EH (cell line): Measurements from ENCODE around the gene CYB5B.

Experiments
- DNase-seq: peaks from one replicate; pipeline ENCODE4 v3.0.0-alpha.2; 2015; ENCODE audit warnings: low read depth

The CYB5B gene, protein sequence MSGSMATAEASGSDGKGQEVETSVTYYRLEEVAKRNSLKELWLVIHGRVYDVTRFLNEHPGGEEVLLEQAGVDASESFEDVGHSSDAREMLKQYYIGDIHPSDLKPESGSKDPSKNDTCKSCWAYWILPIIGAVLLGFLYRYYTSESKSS

DNA sequence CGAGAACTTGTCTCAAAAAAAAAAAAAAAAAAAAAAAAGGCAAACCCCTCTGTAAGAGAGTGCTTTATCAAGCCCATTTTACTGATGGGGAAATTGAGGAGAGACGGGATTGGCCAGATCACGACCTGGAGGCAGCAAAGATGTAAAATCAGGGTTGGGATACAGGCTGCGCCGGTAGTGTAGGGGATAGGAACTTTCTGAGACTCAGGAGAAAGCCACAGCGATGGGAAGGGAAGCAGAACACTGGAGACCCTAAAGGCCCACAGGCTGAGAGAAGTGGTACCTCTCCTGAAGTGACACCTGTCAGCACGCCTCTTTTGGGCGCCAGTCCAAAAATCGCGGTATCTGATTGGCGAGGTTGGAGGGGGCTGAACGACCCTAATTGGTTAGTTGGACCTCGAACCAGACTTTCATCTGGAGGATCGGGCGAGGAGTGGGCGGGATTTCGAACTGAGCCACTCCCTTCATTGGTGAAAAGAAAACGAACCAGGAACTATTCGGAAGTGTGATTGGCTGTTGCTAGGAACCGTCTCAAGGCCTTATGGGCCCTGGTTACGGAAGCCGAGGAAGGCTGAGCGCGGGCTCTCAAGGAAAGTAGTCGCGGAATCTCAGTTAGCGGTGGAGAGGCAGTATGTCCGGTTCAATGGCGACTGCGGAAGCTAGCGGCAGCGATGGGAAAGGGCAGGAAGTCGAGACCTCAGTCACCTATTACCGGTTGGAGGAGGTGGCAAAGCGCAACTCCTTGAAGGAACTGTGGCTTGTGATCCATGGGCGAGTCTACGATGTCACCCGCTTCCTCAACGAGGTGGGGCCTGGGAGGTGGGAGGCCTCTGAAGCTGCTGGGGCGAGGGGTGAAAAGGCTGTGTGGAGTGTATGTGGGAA is at the start of gene CYB5B:
Gene CYB5B, plus strand, starts transcription at position 567 of the 882 bp plus-strand sequence. Its CDS starts 65 bp downstream, at position 632.
- peak; percentile 99 for DNase-seq

DNA sequence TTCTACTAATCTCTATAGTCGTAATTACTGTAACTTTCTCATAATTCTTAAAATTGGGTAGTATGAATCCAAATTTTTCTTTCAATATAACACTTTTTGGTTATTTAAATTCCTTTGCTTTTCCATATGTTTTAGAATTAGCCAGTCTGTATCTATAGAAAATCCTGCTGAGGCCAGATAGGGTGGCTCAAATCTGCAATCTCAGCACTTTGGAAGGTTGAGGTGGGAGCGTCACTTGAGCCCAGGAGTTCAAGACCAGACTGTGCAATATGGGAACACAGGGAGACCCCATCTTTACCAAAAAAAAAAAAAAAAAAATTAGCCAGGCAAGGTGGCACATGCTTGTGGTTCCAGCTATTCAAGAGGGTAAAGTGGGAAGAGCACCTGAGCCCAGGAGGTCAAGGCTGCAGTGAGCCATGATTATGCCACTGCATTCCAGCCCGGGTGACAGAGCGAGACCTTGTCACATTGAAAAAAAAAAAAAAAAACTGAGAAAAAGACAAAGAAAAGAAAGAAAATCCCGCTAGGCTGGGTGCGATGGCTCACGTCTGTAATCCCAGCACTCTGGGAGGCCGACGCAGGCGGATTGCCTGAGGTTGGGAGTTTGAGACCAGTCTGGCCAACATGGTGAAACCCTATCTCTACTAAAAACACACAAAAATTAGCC is 47.9 kb upstream of the CYB5B start:
- no peak for DNase-seq

DNA sequence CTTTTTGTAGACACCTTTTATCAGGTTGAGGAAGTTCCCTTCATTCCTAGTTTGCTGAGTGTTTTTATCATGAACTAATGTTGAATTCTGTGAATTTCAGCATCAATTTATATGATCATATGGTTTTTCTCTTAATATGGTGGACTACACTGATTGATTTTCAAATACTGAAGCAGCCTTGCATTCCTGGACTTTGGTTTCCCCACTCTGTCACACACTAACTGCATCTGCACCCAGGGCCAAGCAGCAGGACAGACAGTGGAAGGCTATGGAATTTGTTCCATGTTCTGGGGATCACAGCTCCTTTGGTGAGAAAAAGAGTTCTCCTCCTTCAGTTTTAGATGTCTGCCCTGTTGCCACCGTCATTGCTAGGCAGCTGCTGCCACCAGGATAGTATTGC is 46.4 kb upstream of the CYB5B start:
- DNase-seq, result no peak

DNA sequence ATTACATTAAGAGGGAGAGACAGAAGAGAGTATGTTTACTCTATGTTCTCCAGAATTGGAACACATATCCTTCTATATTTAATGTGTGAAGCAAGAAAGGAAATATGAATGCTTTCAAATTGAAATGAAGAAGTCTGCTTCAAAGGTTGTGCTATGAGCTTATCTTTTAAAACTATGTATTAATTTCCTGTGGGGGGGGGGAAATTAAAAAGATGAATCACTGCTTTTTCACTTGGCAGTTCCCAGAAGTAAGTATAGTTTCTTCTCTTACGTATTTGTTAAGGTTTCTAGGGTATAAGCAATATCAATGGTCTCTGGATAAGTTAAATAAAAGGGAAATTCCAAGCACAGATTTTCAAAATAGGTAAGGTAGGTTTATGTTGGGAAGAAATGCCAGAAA is 45.7 kb upstream of the CYB5B start:
- DNase-seq, result peak; percentile 30

DNA sequence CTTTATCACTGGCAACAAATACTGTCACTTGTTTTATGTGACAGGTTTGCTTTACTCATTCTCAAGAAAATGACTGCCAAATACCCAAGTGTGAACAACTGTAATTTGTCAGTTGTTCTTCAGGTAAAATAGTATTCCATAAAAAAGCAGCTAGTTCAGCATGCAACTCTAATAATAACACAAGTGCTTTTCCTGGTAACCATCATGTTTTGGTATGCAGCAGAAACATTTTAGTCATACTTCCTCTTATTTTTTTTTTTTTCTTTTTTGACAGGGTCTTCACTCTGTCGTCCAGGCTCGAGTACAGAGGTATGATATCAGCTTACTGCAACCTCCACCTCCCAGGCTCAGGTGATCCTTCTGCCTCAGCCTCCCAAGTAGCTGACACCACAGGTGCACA is 43.2 kb upstream of the CYB5B start:
- no peak for DNase-seq

DNA sequence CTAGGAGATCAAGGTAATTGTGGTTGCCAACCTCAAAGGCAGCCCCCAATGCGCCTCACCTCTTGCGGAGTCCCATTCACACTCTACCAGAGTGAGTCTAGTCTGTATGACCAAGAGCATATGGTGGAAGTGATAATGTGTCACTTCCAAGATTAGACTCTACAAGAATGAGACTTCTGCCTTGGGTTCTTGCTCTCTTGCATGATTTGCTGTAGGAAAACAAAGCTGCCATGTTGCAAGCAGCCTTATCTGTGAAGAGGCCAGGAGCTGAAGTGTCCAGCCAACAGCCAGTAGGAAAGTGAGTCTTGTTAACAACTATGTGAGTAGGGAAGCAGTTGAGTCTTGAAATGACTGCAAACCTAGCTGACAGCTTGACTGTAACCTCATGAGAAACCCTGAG is 42.0 kb upstream of the CYB5B start:
- DNase-seq, result no peak

DNA sequence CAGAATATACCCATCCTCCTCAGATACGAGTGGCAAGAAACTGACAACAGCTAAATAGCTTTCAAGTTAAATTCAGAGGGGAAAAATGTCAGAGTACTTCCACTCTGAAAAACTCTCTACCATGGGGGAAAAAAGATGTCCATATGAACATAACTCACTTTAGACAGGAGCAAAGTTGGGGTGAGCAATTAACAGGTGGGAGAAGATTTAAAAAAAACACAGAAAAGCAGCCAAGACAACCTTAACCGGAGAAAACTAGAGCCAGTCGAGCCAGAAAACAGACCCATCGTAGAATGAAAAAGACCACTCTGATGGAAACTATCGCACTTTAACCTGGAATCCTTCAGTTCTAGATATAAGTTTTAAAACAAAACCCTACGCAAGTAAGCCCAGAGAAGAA is 39.4 kb upstream of the CYB5B start:
- no peak for DNase-seq

DNA sequence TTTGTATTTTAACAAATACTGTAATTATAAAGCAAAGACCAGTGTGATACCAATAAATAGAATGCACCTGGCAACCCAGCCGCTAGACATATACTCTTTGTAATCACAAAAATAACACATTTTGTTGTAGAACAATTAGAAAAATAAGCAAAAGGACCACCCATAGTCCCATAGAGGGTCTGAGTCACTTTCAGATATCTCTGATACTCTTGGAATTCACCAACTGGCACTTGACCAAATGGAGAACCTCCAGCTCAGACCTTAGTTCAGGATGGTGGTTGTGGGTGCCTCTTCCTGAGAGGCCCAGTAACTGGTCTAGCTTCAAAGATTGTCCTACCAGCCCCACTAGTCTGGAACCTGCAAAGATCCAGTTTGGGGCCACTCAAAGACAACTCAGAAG is 37.8 kb upstream of the CYB5B start:
- DNase-seq, result peak; percentile 70

DNA sequence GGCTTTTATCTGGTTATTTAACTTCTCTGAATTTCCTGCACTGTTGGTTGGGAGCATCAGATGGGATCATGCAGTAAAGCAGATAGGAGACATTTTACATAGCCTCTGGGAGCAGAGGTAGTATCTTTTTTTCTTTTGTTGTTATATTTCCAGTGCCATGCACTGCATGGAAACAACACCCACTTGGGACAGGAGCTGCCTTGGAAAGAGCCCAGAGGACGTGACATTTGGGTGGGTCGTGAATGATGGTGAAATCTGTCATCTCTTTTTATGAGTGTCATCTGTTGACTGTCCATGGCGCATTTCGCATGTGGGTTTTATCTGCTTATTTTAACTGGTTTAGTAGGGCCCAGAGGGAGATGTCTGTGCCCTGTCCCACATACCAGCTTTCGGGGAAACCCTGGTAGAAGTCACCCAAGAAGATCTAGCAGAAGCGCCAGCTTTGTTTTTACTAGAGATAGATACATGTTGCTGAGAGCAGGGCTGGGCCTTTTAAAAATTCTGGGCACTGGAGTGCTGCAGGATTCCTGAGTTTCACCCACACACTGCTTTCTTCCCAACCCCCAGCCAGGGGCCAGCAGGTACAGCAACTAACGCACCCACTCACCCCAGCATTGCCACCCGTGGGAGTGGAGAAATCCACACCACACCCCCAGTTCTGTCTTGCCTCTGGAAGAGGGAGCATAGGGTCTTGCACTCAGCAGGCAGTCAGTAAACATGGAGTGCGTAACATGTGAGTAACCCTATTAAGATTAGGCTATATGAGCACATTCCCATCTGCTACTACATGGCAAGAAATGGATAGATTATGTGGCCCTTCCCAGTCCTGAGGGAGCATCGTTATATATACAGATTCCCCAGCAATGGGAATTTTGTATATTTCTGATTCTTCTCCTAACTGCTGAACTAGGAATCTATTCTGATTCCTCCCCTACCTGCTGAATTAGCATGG is 30.2 kb upstream of the CYB5B start:
- DNase-seq, result no peak

DNA sequence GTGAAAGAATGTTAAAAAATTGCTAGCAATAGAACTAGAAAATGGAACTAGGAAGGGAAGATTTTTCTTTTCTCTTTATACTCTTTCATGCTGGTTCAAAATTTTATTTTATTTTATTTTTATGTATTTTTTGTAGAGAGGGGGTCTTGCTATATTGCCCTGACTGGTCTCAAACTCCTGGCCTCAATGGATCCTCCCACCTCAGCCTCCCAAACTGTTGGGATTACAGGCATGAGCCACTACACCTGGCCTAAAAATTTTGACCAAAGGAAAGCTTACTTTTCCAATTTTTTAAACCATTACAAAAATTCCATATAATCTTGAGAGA is 28.6 kb upstream of the CYB5B start:
- DNase-seq, result no peak

DNA sequence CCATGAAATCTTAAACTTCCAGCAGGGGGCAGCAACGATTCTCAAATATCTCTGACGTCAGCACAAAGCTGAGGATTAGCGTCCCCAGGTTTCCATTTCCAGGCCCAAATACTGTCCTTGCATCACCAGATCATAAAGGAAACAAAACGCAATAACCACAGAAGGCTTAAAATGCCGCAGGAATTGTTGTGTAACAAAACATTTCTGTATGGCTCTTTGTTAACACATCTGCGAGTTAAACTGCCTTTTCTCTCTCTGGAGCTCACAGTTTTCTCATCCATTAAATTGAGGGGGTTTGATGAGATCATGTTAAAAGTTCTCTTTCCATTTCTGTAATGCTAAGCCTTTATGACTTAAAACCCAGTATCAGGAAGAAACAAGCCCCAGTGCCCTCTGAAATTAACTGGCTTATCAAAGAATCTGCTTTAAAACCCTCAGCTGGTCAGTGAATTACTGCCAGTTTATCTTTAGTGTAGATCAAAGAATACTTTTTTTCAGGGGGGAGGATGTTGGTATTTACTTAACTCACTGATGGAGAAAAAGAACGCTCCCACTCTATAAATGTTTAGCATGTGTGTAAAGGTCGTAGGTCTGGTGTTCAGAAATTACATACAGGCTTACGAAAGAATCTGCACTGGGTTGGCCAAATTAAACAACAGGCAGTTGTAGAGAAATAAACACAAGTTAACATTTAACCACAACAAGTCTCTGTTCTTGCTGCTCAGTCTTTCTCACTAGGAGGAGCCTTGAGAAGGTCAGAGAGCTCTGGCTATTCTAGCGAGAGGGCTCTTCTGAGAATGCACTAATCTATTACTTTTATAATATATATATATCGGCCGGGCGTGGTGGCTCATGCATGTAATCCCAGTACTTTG is 28.0 kb upstream of the CYB5B start:
- peak; percentile 92 for DNase-seq

DNA sequence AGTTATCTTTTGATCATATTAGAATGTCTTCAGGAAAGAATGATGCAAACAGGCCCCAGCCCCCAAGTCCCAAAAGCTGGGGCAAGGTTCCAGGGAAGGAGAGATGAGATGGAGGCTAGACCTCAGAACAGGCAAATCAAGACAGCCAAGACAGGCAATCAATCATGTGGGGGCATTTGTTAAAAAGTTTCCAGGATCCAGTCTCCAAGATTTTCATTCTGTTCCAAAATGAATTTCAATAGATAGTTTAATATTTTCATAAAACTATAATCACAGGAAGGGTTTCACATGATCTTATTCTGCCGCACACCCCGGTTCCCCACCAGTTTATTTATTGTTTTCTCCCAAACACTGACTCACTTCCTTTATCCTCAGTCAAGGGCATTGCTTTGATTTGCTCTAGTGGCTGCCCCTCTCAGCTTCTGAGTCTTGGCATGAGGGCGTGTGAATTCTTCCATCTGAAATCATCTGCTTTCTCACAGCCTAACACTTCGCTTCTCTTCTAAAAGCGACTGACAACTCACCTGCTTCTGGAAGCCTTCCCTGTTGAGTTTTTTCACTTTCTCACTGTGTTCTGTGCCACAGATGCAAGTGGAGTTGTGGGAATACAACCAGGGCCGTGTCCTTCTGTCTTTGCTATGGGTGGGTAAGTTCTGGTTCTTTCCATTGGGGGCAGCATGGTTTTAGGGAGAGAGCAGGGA is 26.4 kb upstream of the CYB5B start:
- peak; percentile 82 for DNase-seq

DNA sequence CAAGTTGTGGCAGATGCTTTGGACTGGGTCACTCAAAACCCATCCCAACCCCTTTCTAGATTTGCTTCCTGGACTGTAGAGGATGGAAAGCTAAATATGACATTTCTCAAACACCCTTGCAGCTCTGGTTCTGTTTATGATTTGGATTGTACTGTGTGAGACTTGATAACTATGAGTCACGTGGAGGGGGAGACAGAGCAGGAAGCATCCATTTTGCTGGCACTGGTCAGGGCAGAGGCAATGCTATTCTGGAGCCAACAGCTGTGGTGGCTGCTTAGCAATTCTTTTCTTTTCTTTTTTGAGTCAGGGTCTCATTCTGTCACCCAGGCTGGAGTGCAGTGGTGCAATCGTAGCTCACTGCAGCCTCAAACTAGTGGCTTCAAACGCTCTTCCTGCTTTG is 25.1 kb upstream of the CYB5B start:
- DNase-seq, result peak; percentile 64

DNA sequence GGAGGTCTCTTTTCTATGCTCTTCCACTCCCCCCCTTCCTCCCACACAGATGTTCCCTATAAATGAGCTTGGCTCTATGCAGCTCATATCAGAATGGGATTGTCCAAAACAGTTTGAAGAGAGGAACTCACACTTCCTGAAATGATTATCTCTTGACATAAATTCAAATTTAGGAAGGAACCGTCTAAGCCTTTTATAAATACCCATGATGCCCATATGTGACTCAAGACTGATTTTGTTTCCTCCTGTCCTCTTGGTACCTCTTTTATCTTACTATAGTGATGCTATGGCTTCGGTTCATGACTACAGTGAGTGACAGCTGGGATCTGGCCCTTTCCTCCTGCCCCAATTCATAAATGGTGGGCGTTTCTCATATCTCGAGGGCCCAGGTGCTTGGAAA is 22.0 kb upstream of the CYB5B start:
- no peak for DNase-seq

DNA sequence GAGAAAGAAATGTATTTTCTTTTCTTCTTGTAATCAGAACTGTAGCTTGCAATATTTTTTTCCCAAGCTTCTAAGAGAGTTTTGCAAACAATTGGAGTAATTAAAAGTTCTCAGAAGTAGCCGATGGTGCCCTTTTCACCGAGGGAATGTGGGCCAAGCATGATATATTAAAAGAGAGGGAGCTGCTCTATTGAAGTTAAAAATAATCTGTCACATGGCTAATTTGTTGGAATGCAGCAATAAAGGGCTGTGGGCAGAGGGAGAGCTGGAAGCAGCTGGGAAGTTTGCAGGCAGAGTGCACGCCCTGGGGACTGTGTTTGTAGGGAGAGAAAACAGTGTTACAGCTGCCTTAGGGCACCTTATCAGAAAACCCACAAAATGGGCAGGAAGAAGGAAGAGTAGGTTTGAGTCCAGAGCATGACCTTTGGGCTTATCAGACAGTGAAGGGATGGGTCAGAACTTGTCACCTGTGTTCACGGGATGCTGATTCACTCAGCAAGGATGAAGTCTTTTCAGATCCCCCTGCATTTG is 20.1 kb upstream of the CYB5B start:
- DNase-seq, result peak; percentile 85

DNA sequence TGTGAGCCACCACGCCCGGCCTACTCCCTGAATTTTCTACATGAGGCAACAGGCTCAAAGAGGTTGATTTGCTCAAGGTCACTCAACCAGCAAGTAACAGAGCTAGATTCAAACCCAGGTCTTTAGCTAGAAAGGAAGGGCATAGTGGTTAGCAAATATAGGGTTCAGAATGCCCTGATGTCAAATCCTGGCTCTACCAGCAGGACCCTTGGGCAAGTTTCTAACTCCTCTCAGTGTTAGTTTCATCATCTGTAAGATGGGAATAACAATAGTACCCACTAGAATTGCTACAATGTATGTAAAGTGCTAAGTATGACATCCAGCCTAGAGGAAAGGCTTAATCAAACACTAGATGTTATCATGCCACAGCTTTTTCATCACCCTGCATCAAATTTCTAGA is 19.1 kb upstream of the CYB5B start:
- no peak for DNase-seq

DNA sequence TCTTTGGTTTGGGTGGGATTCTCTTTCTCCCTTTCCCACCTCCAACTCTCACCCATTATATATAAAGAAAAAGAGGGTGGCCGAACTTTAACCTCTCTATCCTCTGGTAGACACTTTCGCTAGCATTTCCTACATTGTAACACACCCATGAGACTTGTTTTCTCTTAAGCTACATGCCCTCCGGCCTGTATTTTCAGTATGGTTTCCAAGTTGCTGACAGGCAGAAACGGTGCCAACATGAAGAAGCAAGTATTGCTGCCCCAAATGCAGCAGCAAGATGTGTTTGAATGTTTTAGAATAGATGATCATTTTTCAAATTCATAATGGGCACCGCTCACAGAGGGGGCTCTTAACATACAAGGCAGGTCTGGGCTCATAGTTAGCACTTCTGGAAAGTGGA is 18.7 kb upstream of the CYB5B start:
- DNase-seq, result no peak

DNA sequence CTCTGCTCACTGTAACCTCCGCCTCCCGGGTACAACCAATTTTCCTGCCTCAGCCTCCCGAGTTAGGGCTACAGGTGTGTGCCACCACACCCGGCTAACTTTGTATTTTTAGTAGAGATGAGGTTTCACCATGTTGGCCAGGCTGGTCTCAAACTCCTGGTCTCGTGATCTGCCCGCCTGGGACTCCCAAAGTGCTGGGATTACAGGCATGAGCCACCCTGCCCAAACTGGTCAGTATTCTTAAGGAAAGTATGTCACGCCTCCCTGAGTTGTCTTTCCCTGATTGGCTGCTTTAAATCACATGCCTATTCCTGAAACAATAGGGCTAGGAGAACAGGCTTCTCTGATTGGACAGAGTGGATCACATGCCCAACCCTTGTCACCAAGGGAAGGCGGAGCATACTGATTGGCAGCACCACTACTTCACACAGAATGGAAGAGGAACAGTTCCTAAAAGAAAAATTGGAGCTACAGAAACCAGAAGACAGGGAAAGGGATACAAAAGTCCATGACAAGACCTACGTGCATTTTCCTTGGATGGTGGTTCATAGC is 17.6 kb upstream of the CYB5B start:
- DNase-seq, result peak; percentile 13

DNA sequence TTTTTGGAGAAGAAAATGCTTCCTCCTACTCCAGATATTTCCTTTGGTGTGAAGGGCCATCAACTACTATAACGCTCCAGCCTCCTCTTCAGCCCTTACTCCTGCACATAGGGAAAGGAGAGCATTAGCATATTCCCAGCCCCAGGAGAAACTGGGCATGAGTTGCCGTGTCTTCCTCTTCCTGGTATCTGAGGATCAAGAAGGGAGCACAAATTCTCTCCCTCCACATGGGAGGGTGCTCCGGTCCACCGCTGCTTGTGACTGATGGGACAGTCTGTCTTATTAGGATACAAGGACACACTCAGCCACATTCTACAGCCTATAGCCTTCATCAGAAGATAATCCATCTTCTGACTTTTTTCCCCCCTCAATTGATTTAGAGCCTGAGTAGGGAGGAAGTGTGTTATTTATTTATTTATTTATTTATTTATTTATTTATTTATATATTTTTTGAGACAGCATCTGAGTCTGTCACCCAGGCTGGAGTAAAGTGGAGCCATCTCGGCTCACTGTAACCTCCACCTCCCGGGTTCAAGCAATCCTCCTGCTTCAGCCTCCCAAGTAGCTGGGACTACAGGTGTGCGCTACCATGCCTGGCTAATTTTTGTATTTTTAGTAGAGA is 16.6 kb upstream of the CYB5B start:
- no peak for DNase-seq

DNA sequence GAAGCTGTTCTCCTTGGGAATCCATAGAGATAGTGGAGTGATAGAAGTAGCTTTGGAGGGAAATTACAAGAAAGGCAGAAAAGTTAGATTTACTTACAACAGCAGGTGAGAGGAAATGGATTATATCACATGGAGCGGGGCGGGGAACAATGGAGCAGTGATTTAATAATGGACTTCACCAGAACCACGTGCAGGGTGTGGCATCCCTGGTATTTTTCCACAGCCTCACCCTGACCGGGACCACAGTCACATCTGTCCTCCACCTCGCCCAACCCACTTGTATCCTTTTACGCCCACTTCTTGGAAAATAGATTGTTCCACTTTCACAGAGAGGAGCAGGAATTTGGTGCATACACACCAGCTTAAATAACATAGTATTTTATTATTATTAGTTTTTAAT is 15.9 kb upstream of the CYB5B start:
- no peak for DNase-seq
